Stimulated activated CD8-positive, alpha-beta memory T cell treated with anti-CD3 and anti-CD28 coated beads, Interleukin-15, amount 100 ng/mL, for 4 hours (primary cell): ENCODE results near the gene STEAP3.

Experiments
- DNase-seq, 2 donors: peaks; one replicate each; pipeline ENCODE4 v3.0.0-alpha.2; 2020; ENCODE audit warnings: low read depth in 2 of 2

STEAP3 gene

GRCh38 chr2:119227346-119227745, 3.7 kb downstream of the STEAP3 start:
- DNase-seq: no peak

GRCh38 chr2:119228136-119228535, 4.5 kb downstream of the STEAP3 start:
- DNase-seq: no peak

- no peak for DNase-seq
Measured at GRCh38 chr2:119228964-119229363, 5.3 kb downstream of the STEAP3 start.

- no peak for DNase-seq
Measured at GRCh38 chr2:119229716-119230115, 6.1 kb downstream of the STEAP3 start.

- no peak for DNase-seq
Measured at GRCh38 chr2:119230219-119231185, 6.9 kb downstream of the STEAP3 start.

GRCh38 chr2:119231975-119232665, 8.5 kb downstream of the STEAP3 start:
- no peak for DNase-seq

GRCh38 chr2:119232666-119232993, 9.0 kb downstream of the STEAP3 start:
- no peak for DNase-seq

- no peak for DNase-seq
Measured at GRCh38 chr2:119233326-119234020, 9.8 kb downstream of the STEAP3 start.

- no peak for DNase-seq
Measured at GRCh38 chr2:119234021-119235019, 10.7 kb downstream of the STEAP3 start.

GRCh38 chr2:119236796-119237195, 13.2 kb downstream of the STEAP3 start:
- no peak for DNase-seq

GRCh38 chr2:119240311-119241204, 16.9 kb downstream of the STEAP3 start:
- no peak for DNase-seq

GRCh38 chr2:119241205-119241532, 17.5 kb downstream of the STEAP3 start:
- no peak for DNase-seq

- DNase-seq: no peak
Measured at GRCh38 chr2:119242276-119243119, 18.9 kb downstream of the STEAP3 start.

- DNase-seq: no peak
Measured at GRCh38 chr2:119243621-119244020, 20.0 kb downstream of the STEAP3 start.

- no peak for DNase-seq
Measured at GRCh38 chr2:119245076-119245840, 21.6 kb downstream of the STEAP3 start.

- DNase-seq: no peak
Measured at GRCh38 chr2:119245841-119246230, 22.2 kb downstream of the STEAP3 start.

GRCh38 chr2:119246884-119247843, 23.5 kb downstream of the STEAP3 start:
- DNase-seq: no peak
